Adrenal gland (tissue), 12 donors: ENCODE results near the gene TBL1Y. TPM values are rescaled to one million over a fixed set of nuclear protein-coding genes. Genes with fewer than 3 reads are reported as not detected.

Source experiments
- DNase-seq, 7 donors: peaks; one replicate each; pipeline ENCODE4 v3.0.0-alpha.2; 2019 to 2020
- H3K27ac ChIP-seq, 5 donors: fragments of 200-600 bp; sonication (generic) in 4 of 5; 1 replicate in 3 of 5; 2 replicates in 2 of 5; pipeline versions ENCODE4 v1.5.1 to v1.8.0; 2016 to 2020; ENCODE audit warnings: mild to moderate bottlenecking in 1 of 5
- H3K27me3 ChIP-seq: fragments of 200-600 bp; 2 replicates; pipeline ENCODE4 v1.8.0; 2021
- H3K36me3 ChIP-seq, 2 donors: fragments of 200-600 bp; replicated peaks in 1 of 2; 1 replicate in 1 of 2; 2 replicates in 1 of 2; pipeline versions ENCODE4 v1.5.1 to v1.8.0; 2018 to 2022
- H3K4me1 ChIP-seq, 2 donors: fragments of 200-600 bp; replicated peaks in 1 of 2; 1 replicate in 1 of 2; 2 replicates in 1 of 2; pipeline versions ENCODE4 v1.5.1 to v1.8.0; 2018 to 2021
- H3K4me3 ChIP-seq, 4 donors: fragments of 200-600 bp; sonication (generic) in 3 of 4; one replicate each; pipeline ENCODE4 v1.5.1; 2016 to 2018
- H3K9me3 ChIP-seq, 3 donors: fragments of 200-600 bp; sonication (generic) in 1 of 3; replicated peaks in 1 of 3; 1 replicate in 2 of 3; 2 replicates in 1 of 3; pipeline versions ENCODE4 v1.5.1 to v1.8.0; 2016 to 2021
- POLR2A ChIP-seq, 2 donors: fragments of 450-650 bp; IDR thresholded peaks; one replicate each; pipeline ENCODE4 v1.6.1; 2017; ENCODE audit warnings: antibody characterized with exemption in 2 of 2, mild to moderate bottlenecking in 2 of 2, moderate library complexity in 1 of 2
- WGBS, 4 donors: extraction: QIAGEN DNeasy Blood & Tissue Kit in 2 of 4; methylation state at CpG; one replicate each; pipeline versions ENCODE4 v1.1.5 to v1.1.7; 2013 to 2017; 5-methylcytosine and 5-hydroxymethylcytosine counted together
- intact Hi-C, 2 donors: fragments of 100-400 bp; cut with DNase I; formaldehyde crosslinking; loops; one replicate each; pipeline versions ENCODE4 v1.14.1 to v1.15.0; 2022 to 2023
- polyA plus RNA-seq, 3 donors: library from polyadenylated mRNA; stranded (reverse); fragments of 200-250 nt in 2 of 3; fragments of 350-450 nt in 1 of 3; fragmentation: Illumina TruSeq in 1 of 3; extraction: RNeasy Lipid Tissue Mini Kit (QIAGEN cat#74804) in 1 of 3; gene quantifications; one replicate each; pipeline ENCODE4 v1.2.3, GENCODE V29; 2013 to 2014
- total RNA-seq, 9 donors: library from RNA; depleted of rRNA in 4 of 9; stranded (reverse); fragments of >200 nt in 4 of 9; fragments of 120-200 nt in 1 of 9; fragmentation: NEBNext Ultra II Directional in 1 of 9; extraction: Animal tissue kit (Norgen Biotek cat#: 25700) in 1 of 9; gene quantifications; one replicate each; pipeline versions ENCODE4 v1.1.0 to v1.2.4, GENCODE V29; 2013 to 2023
- TF ChIP-seq, protein P1 (sequence below), 6 experiments: fragments of 450-650 bp in 4 of 6; fragments of 200-600 bp in 2 of 6; sonication (generic) in 1 of 6; IDR thresholded peaks; 1 replicate in 5 of 6; 2 replicates in 1 of 6; pipeline versions ENCODE4 v1.5.1 to v1.8.0; 2016 to 2021; ENCODE audit warnings: antibody characterized with exemption in 6 of 6, mild to moderate bottlenecking in 2 of 6, moderate library complexity in 1 of 6
- donor health status: healthy with polysubstance abuse.
- donor health status: Bipolar disorder and iron deficiency.
- donor health status: DM: yes; HTN: yes; CAD: no.
- donor health status: DM: no; HTN: no; CAD: no.
- donor health status: DM: no; HTN: no; CAD: no.
- donor health status: DM: yes; HTN: yes; CAD: no.

The TBL1Y gene
- total and polyA plus RNA-seq, 12 donors: 0.15 to 0.78 TPM; not detected in 10

DNA sequence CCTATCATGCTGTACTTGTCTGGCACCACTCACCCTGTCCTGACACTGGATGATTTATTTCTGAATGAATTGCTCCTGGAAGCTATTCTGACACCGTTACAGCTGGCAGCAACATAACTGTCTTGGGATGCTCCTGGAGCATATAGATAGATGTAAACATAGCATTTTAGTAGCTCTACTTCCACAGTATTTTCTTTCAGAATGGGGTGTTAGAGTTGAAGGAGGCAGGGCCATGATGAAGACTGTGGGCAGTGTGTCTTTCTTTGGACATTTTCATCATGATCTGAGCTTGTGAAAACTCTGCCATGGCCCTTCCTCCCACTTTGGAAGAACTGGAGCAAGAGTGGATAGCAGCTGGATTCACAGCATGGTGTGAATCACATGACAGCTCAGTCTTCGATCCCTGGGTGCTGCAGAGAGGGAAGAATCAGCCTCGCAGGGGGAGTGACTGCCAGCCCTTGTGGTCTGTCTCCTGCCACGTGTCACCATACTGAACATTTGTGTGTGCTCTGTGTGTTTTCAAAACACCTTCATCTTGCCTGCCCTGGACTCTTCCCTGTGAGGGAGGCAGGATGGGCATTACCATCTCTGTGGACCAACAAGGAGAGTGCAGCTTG is 61.9 kb downstream of the TBL1Y start:
- no peak overlapping the region for H3K4me3 ChIP-seq
- no peaks in the 10 kb centered on the region for H3K9me3 ChIP-seq
- WGBS, 4 donors: 18 to 21% methylated on average over 1 to 4 of the region's 4 CpGs; no CpG with 5 or more reads in 2 of the 4 donors
- H3K36me3 ChIP-seq: no peaks in the 10 kb centered on the region
- no peaks in the 10 kb centered on the region for H3K4me1 ChIP-seq
- H3K27ac ChIP-seq: no peak overlapping the region
- no peaks in the 10 kb centered on the region for H3K27me3 ChIP-seq
- DNase-seq: no peak
- TF ChIP-seq, protein P1, sequence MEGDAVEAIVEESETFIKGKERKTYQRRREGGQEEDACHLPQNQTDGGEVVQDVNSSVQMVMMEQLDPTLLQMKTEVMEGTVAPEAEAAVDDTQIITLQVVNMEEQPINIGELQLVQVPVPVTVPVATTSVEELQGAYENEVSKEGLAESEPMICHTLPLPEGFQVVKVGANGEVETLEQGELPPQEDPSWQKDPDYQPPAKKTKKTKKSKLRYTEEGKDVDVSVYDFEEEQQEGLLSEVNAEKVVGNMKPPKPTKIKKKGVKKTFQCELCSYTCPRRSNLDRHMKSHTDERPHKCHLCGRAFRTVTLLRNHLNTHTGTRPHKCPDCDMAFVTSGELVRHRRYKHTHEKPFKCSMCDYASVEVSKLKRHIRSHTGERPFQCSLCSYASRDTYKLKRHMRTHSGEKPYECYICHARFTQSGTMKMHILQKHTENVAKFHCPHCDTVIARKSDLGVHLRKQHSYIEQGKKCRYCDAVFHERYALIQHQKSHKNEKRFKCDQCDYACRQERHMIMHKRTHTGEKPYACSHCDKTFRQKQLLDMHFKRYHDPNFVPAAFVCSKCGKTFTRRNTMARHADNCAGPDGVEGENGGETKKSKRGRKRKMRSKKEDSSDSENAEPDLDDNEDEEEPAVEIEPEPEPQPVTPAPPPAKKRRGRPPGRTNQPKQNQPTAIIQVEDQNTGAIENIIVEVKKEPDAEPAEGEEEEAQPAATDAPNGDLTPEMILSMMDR (IDR thresholded peaks at IDR 0.05): no peak
- no peak for TF ChIP-seq POLR2A (IDR thresholded peaks at IDR 0.05)
- intact Hi-C loops: no loop called here

DNA sequence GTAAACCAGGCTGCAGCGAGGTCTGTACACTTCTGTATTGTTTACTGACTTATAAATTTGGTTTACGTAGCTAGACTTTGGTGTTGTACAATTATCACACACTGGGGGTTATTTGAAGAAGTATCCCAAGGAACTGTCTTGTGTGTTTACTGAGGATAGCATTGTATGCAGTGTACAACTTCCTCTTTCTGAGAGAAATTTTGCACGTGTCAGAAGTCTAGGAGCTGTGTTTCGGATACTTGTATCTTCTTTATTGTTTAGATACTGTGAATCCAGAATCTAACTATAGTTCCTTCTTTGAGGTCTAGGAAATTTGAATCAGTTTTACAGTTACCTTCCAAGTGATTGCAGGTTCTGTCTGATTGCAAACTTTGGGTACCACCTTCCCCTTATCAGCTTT is 64.5 kb downstream of the TBL1Y start:
- Histone ChIP-seq H3K36me3 (no peaks in the 10 kb centered on the region), H3K9me3 (no peaks in the 10 kb centered on the region), H3K27ac (no peak overlapping the region), H3K4me1 (no peaks in the 10 kb centered on the region), H3K27me3 (no peaks in the 10 kb centered on the region), H3K4me3 (no peak overlapping the region)
- DNase-seq: no peak
- intact Hi-C loops: no loop called here
- no peak for TF ChIP-seq POLR2A (IDR thresholded peaks at IDR 0.05)
- TF ChIP-seq, protein P1 (IDR thresholded peaks at IDR 0.05): no peak
- 62 to 68% methylated on average over 4 of the region's 4 CpGs; no CpG with 5 or more reads in 2 of the 4 donors for WGBS, 4 donors

DNA sequence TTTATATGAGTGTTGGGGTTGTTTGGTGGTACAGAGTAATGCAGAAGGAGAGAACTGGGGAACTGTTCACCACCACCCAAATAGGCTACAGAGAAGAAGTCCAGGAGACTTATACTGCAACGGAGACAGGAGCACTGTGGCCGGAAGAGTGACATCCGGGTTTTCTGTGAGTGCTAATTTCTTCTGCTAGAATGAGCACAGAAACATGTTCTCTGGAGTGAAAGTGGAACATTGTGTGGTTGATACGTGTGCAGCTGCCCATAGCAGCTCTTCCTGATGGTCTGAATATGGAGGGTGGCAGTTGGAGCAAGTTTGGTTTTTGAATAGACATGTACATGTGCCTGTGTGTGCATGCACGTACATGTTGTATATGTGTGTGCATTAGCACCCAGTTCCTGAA is 67.3 kb downstream of the TBL1Y start:
- intact Hi-C loops: no loop called here
- no peak for TF ChIP-seq POLR2A (IDR thresholded peaks at IDR 0.05)
- TF ChIP-seq, protein P1 (IDR thresholded peaks at IDR 0.05): no peak

DNA sequence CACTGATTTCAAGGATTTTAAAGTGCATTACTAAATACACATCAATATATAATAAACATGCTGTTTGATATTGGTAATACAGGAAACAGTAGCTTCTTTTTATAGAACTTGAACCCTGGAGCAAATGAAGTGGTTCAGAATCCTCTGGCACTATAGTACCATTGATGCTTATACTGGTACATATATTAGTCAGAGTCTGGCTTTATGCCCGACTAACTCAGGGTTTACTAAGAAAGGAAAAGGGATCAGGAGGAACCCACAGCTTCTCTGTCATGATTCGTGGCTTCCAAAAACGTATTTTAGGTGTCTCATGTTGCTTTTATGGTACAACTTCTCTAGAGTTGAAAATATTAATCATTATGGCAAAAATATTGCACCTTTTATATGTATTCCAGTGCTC is 72.7 kb downstream of the TBL1Y start:
- Histone ChIP-seq H3K4me1 (no peaks in the 10 kb centered on the region), H3K9me3 (no peaks in the 10 kb centered on the region), H3K27me3 (no peaks in the 10 kb centered on the region), H3K4me3 (no peak overlapping the region), H3K27ac (no peak overlapping the region), H3K36me3 (no peaks in the 10 kb centered on the region)
- TF ChIP-seq, protein P1 (IDR thresholded peaks at IDR 0.05): no peak
- no peak for TF ChIP-seq POLR2A (IDR thresholded peaks at IDR 0.05)
- intact Hi-C loops: no loop called here
- WGBS, 4 donors: 51 to 63% methylated on average over 3 of the region's 3 CpGs; no CpG with 5 or more reads in 2 of the 4 donors
- no peak for DNase-seq

More for the DNA sequence above, 67.3 kb downstream of the TBL1Y start:
- H3K4me1 ChIP-seq: no peaks in the 10 kb centered on the region
- H3K36me3 ChIP-seq: no peaks in the 10 kb centered on the region
- WGBS, 4 donors: 83 to 85% methylated on average over 3 to 5 of the region's 5 CpGs; no CpG with 5 or more reads in 2 of the 4 donors
- DNase-seq: no peak
- H3K9me3 ChIP-seq: no peaks in the 10 kb centered on the region
- H3K27me3 ChIP-seq: no peaks in the 10 kb centered on the region
- no peak overlapping the region for H3K27ac ChIP-seq
- H3K4me3 ChIP-seq: no peak overlapping the region
